ENCODE data around the gene PKNOX2.

The PKNOX2 gene

GRCh38 chr11:125457814-125458343 is 293.3 kb downstream of the PKNOX2 start:
- DNase-seq: no peak

- DNase-seq: no peak
These were observed 295.7 kb downstream of the PKNOX2 start for GRCh38 chr11:125460275-125460674.

GRCh38 chr11:125463590-125464269 is 299.2 kb downstream of the PKNOX2 start:
- DNase-seq: no peak

GRCh38 chr11:125464270-125464662 is 299.7 kb downstream of the PKNOX2 start:
- DNase-seq: no peak

GRCh38 chr11:125464666-125465065 is 300.1 kb downstream of the PKNOX2 start:
- no peak for DNase-seq

GRCh38 chr11:125465255-125465654 is 300.7 kb downstream of the PKNOX2 start:
- no peak for DNase-seq

GRCh38 chr11:125465701-125466100 is 301.1 kb downstream of the PKNOX2 start:
- no peak for DNase-seq

- DNase-seq: no peak
These were observed 303.5 kb downstream of the PKNOX2 start for GRCh38 chr11:125468025-125468424.

GRCh38 chr11:125468852-125469251 is 304.3 kb downstream of the PKNOX2 start:
- DNase-seq: no peak

- no peak for DNase-seq
These were observed 305.8 kb downstream of the PKNOX2 start for GRCh38 chr11:125470355-125470754.

- DNase-seq: no peak
These were observed 312.2 kb downstream of the PKNOX2 start for GRCh38 chr11:125476721-125477120.

- no peak for DNase-seq
These were observed 314.6 kb downstream of the PKNOX2 start for GRCh38 chr11:125479137-125479536.

GRCh38 chr11:125481531-125481930 is 317.0 kb downstream of the PKNOX2 start:
- no peak for DNase-seq
